Nephron (organoid): Measurements from ENCODE around the gene TXNDC8.

ENCODE experiments used
- H3K27ac Mint-ChIP-seq, 3 experiments: 2 replicates each; pipeline ENCODE4 v1.8.0; 2020; ENCODE audit warnings: mixed read lengths in 3 of 3, mild to moderate bottlenecking in 2 of 3, moderate library complexity in 1 of 3
- H3K27me3 Mint-ChIP-seq: 2 replicates; pipeline ENCODE4 v1.8.0; 2021; ENCODE audit warnings: low read depth, mild to moderate bottlenecking, moderate library complexity, mixed read lengths
- H3K36me3 Mint-ChIP-seq: 2 replicates; pipeline ENCODE4 v1.8.0; 2020; ENCODE audit warnings: low read depth, mixed read lengths
- H3K4me1 Mint-ChIP-seq: 2 replicates; pipeline ENCODE4 v1.8.0; 2020; ENCODE audit warnings: mixed read lengths
- H3K4me3 Mint-ChIP-seq, 3 experiments: 2 replicates each; pipeline ENCODE4 v1.8.0; 2020; ENCODE audit warnings: mild to moderate bottlenecking in 3 of 3, mixed read lengths in 3 of 3, moderate library complexity in 2 of 3
- H3K9me3 Mint-ChIP-seq: 2 replicates; pipeline ENCODE4 v1.8.0; 2020; ENCODE audit warnings: mixed read lengths
- TF ChIP-seq, protein P1 (sequence below), 3 experiments: fragments of 200-600 bp; sonication (generic); IDR thresholded peaks; one replicate each; pipeline ENCODE4 v1.5.0; 2021; ENCODE audit warnings: antibody characterized with exemption in 3 of 3; ENCODE audit not compliant: unreplicated experiment in 3 of 3

The TXNDC8 gene

DNA sequence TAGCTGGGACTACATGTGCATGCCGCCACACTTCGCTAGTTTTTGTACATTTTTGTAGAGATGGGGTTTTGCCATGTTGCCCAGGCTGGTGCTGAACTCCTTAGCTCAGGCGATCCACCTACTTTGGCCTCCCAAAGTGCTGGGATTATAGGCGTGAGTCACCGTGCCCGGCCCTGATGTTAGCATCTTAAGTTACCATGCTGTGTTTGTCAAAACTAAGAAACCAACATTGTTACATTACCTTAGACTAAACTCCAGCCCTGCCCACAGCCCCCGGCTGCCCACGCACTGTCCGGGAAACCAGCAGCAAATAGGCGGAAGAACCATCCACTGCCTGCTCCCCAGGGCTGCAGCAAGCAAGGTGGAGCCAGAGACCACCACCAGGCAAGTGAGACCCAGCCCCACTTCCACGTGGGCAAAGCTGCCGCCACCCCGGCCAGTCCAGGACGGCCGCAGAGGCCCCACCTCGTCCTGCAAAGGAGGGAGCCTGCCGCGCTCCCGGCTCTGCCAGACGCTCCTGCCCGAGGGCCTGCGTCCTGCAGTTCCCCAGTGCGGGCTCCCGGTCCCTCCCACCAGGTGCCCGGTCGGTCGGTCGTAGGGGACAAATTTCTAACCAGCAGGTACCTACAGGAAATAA lies 45.6 kb downstream of the TXNDC8 start:
- TF ChIP-seq, protein P1, sequence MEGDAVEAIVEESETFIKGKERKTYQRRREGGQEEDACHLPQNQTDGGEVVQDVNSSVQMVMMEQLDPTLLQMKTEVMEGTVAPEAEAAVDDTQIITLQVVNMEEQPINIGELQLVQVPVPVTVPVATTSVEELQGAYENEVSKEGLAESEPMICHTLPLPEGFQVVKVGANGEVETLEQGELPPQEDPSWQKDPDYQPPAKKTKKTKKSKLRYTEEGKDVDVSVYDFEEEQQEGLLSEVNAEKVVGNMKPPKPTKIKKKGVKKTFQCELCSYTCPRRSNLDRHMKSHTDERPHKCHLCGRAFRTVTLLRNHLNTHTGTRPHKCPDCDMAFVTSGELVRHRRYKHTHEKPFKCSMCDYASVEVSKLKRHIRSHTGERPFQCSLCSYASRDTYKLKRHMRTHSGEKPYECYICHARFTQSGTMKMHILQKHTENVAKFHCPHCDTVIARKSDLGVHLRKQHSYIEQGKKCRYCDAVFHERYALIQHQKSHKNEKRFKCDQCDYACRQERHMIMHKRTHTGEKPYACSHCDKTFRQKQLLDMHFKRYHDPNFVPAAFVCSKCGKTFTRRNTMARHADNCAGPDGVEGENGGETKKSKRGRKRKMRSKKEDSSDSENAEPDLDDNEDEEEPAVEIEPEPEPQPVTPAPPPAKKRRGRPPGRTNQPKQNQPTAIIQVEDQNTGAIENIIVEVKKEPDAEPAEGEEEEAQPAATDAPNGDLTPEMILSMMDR (IDR thresholded peaks at IDR 0.05; ENCODE audit: unreplicated experiment in 3 of 3), result no peak
- Mint-ChIP-seq H3K4me1 (no peaks in the 10 kb centered on the region), H3K27me3 (no peaks in the 10 kb centered on the region), H3K4me3 (no peak overlapping the region), H3K27ac (no peak overlapping the region), H3K9me3 (no peaks in the 10 kb centered on the region), H3K36me3 (no peaks in the 10 kb centered on the region)

DNA sequence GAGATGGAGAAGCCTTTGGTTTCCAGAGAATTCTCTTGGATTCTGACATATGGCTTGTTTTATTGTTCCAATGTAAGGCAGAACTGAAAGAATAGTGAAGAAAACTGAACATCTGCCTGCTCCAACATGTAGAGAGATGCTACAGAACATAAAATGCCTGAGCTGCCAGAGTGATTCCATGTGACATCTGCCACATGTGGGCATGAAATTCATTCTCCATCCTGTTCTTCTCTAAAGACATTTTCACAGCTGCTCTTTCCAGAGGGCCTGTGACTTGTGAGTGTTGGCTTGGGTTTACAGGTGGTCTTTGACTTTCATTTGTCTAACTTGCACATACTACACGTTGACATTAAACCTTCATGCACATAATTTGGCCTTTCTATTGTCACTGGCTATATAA lies 47.7 kb downstream of the TXNDC8 start:
- Mint-ChIP-seq H3K9me3 (no peaks in the 10 kb centered on the region), H3K27me3 (peaks cover 4% of the 10 kb centered on the region), H3K4me1 (no peaks in the 10 kb centered on the region), H3K4me3 (no peak overlapping the region), H3K36me3 (no peaks in the 10 kb centered on the region), H3K27ac (no peak overlapping the region)
- TF ChIP-seq, protein P1 (IDR thresholded peaks at IDR 0.05; ENCODE audit: unreplicated experiment in 3 of 3), result no peak

DNA sequence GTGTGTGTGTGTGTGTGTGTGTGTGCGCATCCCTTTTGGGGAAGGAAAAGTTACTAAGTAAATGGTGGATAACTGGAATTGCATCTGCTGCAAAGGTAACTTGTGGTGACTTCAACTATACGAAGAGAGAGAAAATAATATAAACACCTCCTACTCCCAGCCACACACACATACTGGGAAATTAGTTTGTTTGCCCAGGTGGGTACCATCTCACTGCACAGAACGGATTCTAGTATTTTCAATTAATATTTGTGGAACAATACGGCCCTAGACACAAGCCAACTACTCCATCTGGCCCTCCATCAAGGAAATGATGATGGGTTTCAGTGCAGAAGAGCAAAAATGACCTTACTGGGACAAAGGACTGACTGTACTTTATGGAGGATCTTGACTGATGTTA lies 49.2 kb downstream of the TXNDC8 start:
- H3K9me3 Mint-ChIP-seq, result no peaks in the 10 kb centered on the region
- TF ChIP-seq, protein P1 (IDR thresholded peaks at IDR 0.05; ENCODE audit: unreplicated experiment in 3 of 3), result no peak
- H3K27me3 Mint-ChIP-seq, result peaks cover 8% of the 10 kb centered on the region
- H3K4me3 Mint-ChIP-seq, result no peak overlapping the region
- no peaks in the 10 kb centered on the region for H3K36me3 Mint-ChIP-seq
- H3K4me1 Mint-ChIP-seq, result peaks cover 9% of the 10 kb centered on the region
- H3K27ac Mint-ChIP-seq, result no peak overlapping the region

DNA sequence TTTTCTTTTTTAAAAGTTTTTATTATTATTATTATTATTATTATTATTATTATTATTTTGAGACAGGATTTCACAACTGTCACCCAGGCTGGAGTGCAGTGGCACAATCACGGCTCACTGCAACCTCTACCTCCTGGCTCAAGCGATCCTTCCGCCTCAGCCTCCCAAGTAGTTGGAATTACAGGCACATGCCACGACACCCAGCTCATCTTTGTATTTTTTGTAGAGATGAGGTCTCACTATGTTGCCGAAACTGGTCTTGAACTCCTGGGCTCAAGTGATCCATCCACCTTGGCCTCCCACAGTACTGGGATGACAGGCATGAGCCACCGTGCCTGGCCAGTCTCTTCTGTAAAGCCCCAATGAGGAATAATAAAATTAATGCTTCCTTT lies 50.4 kb downstream of the TXNDC8 start:
- Mint-ChIP-seq H3K36me3 (no peaks in the 10 kb centered on the region), H3K27me3 (peaks cover 8% of the 10 kb centered on the region), H3K27ac (no peak overlapping the region), H3K4me3 (no peak overlapping the region), H3K4me1 (peaks cover 9% of the 10 kb centered on the region), H3K9me3 (no peaks in the 10 kb centered on the region)
- TF ChIP-seq, protein P1 (IDR thresholded peaks at IDR 0.05; ENCODE audit: unreplicated experiment in 3 of 3), result no peak

DNA sequence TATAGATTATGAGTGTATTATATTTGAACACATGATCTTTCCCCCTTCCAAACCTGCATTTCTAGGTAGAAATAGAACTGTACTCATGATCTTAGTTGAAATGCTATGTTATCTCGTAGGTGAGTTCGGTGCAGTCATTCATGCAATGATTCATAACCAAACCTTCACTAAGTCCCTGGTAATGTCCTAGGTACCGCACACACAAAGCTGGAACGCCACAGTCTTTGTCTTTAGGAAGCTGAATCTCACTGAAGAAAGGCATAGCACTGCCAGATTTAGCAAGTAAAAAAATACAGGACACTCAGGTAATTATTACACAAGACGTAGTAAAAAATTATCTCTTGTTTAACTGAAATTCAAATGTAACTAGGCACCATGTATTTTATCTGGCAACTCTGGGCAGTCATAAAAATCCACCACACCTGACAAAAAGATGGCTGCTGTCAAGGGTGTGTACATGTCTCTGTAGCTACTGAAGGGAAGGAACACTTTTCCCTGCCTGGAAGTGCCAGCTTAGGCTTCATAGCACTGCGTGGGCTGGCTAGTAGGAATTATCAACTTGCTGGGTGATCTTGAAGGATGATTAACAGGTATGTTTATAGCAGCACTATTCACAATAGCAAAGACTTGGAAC lies 53.3 kb downstream of the TXNDC8 start:
- H3K36me3 Mint-ChIP-seq, result no peaks in the 10 kb centered on the region
- peaks cover 14% of the 10 kb centered on the region for H3K27me3 Mint-ChIP-seq
- H3K27ac Mint-ChIP-seq, result peak overlapping the region; percentile 75 to 93 (median 80)
- peaks cover 9% of the 10 kb centered on the region for H3K4me1 Mint-ChIP-seq
- H3K4me3 Mint-ChIP-seq, result peak overlapping the region in 1 of 3 experiments; percentile 33
- H3K9me3 Mint-ChIP-seq, result no peaks in the 10 kb centered on the region
- TF ChIP-seq, protein P1 (IDR thresholded peaks at IDR 0.05; ENCODE audit: unreplicated experiment in 3 of 3), result no peak

DNA sequence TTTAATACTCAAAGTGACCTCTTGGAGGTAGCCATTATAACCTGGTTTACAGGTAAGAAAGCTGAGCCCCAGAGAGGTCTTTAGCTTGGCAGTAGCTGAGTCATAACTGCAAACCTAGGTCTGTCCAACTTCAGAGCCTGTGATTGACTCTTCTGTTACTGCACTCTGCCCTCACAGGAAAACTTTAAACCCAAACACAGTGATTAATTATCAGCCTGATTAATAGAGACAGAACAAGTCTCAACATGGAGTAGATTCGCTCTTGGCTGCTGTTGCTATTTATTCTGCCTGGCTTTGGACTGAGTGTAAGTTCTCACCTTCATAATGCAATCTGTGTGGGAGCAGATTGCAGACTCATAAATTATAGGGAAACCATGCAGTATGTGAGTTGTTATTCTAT lies 53.9 kb downstream of the TXNDC8 start:
- TF ChIP-seq, protein P1 (IDR thresholded peaks at IDR 0.05; ENCODE audit: unreplicated experiment in 3 of 3), result no peak
- H3K36me3 Mint-ChIP-seq, result no peaks in the 10 kb centered on the region
- H3K4me1 Mint-ChIP-seq, result peaks cover 13% of the 10 kb centered on the region
- peaks cover 14% of the 10 kb centered on the region for H3K27me3 Mint-ChIP-seq
- no peaks in the 10 kb centered on the region for H3K9me3 Mint-ChIP-seq
- H3K4me3 Mint-ChIP-seq, result no peak overlapping the region
- peak overlapping the region; percentile 75 to 93 (median 80) for H3K27ac Mint-ChIP-seq
